Chondrocyte (in vitro differentiated cells): ENCODE results near the gene CMA1. TPM values are rescaled to one million over a fixed set of nuclear protein-coding genes. Genes with fewer than 3 reads are reported as not detected.

Source experiments
- DNase-seq: peaks from one replicate; pipeline ENCODE4 v3.0.0; 2021; ENCODE audit warnings: mixed read lengths, low spot score
- H3K27ac Mint-ChIP-seq: one replicate; pipeline ENCODE4 v1.8.0; 2021; ENCODE audit warnings: mild to moderate bottlenecking, moderate library complexity, mixed read lengths; ENCODE audit not compliant: unreplicated experiment
- H3K27me3 Mint-ChIP-seq: 2 replicates; pipeline ENCODE4 v1.8.0; 2021; ENCODE audit warnings: low read depth, mixed read lengths
- H3K36me3 Mint-ChIP-seq: 2 replicates; pipeline ENCODE4 v1.8.0; 2021; ENCODE audit warnings: low read depth, mixed read lengths
- H3K4me1 Mint-ChIP-seq: 2 replicates; pipeline ENCODE4 v1.8.0; 2021; ENCODE audit warnings: low read depth, mild to moderate bottlenecking, mixed read lengths
- H3K4me3 Mint-ChIP-seq: one replicate; pipeline ENCODE4 v1.8.0; 2021; ENCODE audit warnings: mild to moderate bottlenecking, moderate library complexity, mixed read lengths; ENCODE audit not compliant: unreplicated experiment
- H3K9me3 Mint-ChIP-seq: 2 replicates; pipeline ENCODE4 v1.8.0; 2021; ENCODE audit warnings: low read depth, mixed read lengths
- total RNA-seq: library from RNA; stranded (reverse); gene quantifications from 3 replicates; pipeline ENCODE4 v1.2.1, GENCODE V29; 2021
- TF ChIP-seq, protein P1 (sequence below): fragments of 200-600 bp; sonication (generic); IDR thresholded peaks from 2 replicates; pipeline ENCODE4 v1.5.0; 2021; ENCODE audit warnings: antibody characterized with exemption, mild to moderate bottlenecking, moderate library complexity

The CMA1 gene
- total RNA-seq, 1 donor from 2014 or later = not detected

DNA sequence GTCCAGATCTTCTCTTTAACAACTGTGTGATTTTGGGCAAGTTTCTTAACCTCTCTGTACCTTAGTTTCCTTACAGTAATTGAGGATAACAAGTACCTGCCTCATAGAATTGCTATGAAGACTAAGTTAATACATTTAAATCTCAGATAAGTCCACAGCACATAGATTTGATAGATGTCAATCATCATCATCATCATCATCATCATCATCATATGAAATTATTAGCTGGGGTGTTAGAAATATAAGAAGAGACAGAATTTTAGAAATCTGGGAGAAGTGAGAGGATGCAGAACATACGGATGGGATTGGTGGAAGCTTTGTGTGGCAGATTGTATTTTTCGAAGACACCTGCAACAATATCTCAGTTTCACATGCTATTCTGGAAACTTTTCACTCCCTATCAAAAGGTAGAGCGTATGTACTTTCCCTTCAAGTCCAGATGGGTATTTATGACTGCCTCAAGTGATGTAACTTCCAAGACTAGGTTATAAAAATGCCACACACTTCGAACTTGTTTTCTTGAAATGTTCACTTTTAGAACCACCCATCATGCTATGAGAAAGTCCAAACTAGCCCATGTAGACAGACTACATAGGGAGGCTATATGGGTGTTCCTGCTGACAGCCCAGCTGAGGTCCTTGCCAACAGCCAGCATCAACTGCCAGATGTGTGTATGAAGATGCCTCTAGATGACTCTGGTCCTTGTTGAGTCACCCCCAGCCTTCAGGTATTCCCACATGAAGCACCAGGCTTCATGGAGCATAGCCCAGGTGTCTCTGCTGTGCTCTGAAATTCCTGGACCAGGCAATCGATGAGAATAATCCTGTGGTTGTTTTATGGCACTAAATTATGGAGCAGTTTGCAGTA, 44.8 kb downstream of the CMA1 start:
- no peak overlapping the region for H3K27ac Mint-ChIP-seq
- TF ChIP-seq, protein P1, sequence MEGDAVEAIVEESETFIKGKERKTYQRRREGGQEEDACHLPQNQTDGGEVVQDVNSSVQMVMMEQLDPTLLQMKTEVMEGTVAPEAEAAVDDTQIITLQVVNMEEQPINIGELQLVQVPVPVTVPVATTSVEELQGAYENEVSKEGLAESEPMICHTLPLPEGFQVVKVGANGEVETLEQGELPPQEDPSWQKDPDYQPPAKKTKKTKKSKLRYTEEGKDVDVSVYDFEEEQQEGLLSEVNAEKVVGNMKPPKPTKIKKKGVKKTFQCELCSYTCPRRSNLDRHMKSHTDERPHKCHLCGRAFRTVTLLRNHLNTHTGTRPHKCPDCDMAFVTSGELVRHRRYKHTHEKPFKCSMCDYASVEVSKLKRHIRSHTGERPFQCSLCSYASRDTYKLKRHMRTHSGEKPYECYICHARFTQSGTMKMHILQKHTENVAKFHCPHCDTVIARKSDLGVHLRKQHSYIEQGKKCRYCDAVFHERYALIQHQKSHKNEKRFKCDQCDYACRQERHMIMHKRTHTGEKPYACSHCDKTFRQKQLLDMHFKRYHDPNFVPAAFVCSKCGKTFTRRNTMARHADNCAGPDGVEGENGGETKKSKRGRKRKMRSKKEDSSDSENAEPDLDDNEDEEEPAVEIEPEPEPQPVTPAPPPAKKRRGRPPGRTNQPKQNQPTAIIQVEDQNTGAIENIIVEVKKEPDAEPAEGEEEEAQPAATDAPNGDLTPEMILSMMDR = no peak
- H3K27me3 Mint-ChIP-seq = no peaks in the 10 kb centered on the region
- no peak overlapping the region for H3K4me3 Mint-ChIP-seq
- H3K36me3 Mint-ChIP-seq = peaks cover 2% of the 10 kb centered on the region
- no peak for DNase-seq
- peaks cover 11% of the 10 kb centered on the region for H3K9me3 Mint-ChIP-seq
- H3K4me1 Mint-ChIP-seq = no peaks in the 10 kb centered on the region

DNA sequence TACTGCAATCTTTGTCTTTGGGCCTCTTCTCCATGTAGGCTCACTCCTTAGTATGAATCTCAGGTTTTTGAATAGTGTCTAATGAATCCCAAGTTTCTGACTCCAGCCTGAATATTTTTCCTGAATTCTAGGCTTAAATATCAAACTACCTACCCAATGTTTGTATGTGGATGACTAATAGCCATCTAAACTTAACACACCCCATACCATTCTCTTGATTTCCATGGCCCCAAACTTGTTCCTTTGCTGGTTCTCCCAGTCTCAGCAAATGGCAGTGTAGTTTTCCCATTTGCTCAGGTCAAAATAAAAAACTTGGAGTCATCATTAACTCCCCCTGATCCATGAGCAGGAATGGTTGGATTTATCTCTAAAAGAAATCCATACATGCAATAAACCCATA, 46.7 kb downstream of the CMA1 start:
- no peak for DNase-seq
- Mint-ChIP-seq H3K4me3 (no peak overlapping the region), H3K27me3 (no peaks in the 10 kb centered on the region), H3K9me3 (peaks cover 19% of the 10 kb centered on the region), H3K36me3 (peaks cover 8% of the 10 kb centered on the region), H3K4me1 (no peaks in the 10 kb centered on the region), H3K27ac (no peak overlapping the region)
- TF ChIP-seq, protein P1 = no peak

DNA sequence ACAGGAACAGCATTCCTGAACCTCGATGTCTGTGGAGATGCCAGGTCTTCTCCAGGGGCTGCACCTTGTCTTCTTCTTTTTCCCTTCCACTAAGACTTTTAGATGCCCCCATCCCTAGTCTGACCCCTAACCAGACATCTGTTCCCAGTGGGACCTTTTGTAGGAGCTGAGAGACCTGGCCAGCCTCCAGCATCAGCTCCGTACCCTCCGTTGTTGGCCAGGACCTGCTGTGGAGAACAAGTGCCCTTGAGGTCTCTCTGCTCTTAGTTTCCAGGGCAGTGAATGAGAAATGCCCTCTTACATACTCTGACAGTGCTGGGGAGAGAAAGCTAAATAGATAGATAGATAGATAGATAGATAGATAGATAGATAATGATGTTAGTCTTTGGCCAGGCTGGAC, 48.7 kb downstream of the CMA1 start:
- Mint-ChIP-seq H3K36me3 (peaks cover 13% of the 10 kb centered on the region), H3K27me3 (no peaks in the 10 kb centered on the region), H3K4me1 (no peaks in the 10 kb centered on the region), H3K27ac (no peak overlapping the region), H3K9me3 (peaks cover 19% of the 10 kb centered on the region), H3K4me3 (no peak overlapping the region)
- DNase-seq = no peak
- TF ChIP-seq, protein P1 = no peak

DNA sequence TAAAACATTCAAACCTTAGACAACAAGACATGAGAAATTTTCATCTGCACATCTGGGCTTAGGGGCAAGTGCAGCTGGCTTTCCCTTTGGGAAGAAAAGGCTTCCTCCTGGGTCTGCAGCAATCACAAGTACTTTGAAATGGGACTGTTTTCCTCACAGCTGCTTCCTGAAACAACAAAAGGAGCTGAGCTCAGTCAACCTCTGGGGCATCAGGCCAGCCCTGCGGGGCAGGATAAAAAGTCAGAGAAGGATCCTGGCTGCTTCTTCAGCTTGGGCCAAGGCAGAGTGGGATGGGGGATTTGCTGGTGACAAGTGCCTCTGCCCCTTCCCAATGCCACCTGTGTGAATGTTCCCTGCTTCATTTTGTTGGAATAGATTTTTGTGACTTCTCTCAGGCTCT, 49.3 kb downstream of the CMA1 start:
- no peak overlapping the region for H3K27ac Mint-ChIP-seq
- TF ChIP-seq, protein P1 = no peak
- H3K36me3 Mint-ChIP-seq = peaks cover 18% of the 10 kb centered on the region
- no peak overlapping the region for H3K4me3 Mint-ChIP-seq
- H3K4me1 Mint-ChIP-seq = no peaks in the 10 kb centered on the region
- no peaks in the 10 kb centered on the region for H3K27me3 Mint-ChIP-seq
- DNase-seq = no peak
- peaks cover 25% of the 10 kb centered on the region for H3K9me3 Mint-ChIP-seq

DNA sequence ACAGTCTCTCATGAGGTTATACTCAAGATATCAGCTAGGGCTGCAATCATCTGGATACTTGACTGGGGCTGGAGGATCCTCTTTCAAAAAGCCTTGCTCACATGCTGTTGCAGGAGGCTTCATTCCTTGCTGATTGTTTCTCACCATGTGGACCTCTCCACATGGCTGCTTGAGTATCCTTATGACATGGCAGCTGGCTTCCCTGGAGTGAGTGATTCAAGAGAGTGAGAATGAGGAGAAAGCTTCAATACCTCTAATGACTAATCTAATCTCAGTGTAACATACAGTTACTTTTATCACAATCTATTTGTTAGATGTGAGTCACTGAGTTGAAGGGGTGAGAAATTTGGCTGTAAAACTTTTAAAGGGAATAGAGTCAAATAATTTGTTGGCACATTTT, 51.1 kb downstream of the CMA1 start:
- H3K9me3 Mint-ChIP-seq = peaks cover 30% of the 10 kb centered on the region
- H3K36me3 Mint-ChIP-seq = peaks cover 27% of the 10 kb centered on the region
- no peaks in the 10 kb centered on the region for H3K4me1 Mint-ChIP-seq
- H3K27ac Mint-ChIP-seq = no peak overlapping the region
- DNase-seq = no peak
- H3K27me3 Mint-ChIP-seq = no peaks in the 10 kb centered on the region
- no peak overlapping the region for H3K4me3 Mint-ChIP-seq
- TF ChIP-seq, protein P1 = no peak

Other genes starting within 250 kb of the CMA1 start
- gene TGM1, start 245.1 kb downstream of the CMA1 start, total RNA-seq = 3.2 to 5.0 TPM (median 3.3 TPM) in 3 replicates
- 27.0 to 34.9 TPM (median 27.4 TPM) in 3 replicates for gene RABGGTA, start 236.7 kb downstream of the CMA1 start, total RNA-seq
- gene DHRS1, start 208.5 kb downstream of the CMA1 start, total RNA-seq = 25.6 to 41.4 TPM (median 29.3 TPM) in 3 replicates
- 19.4 to 30.4 TPM (median 20.7 TPM) in 3 replicates for gene NOP9, start 208.4 kb downstream of the CMA1 start, total RNA-seq
- gene CIDEB, start 200.3 kb downstream of the CMA1 start, total RNA-seq = not detected in 3 replicates
- 8.8 to 18.4 TPM (median 9.1 TPM) in 3 replicates for gene LTB4R2, start 198.1 kb downstream of the CMA1 start, total RNA-seq
- 6.1 to 12.0 TPM (median 7.3 TPM) in 3 replicates for gene LTB4R, start 196.8 kb downstream of the CMA1 start, total RNA-seq
- gene ADCY4, start 173.2 kb downstream of the CMA1 start, total RNA-seq = 1.5 to 5.2 TPM (median 3.3 TPM) in 3 replicates
- 0.80 to 1.3 TPM (median 0.90 TPM) in 3 replicates for gene RIPK3, start 168.3 kb downstream of the CMA1 start, total RNA-seq
- gene NFATC4, start 140.1 kb downstream of the CMA1 start, total RNA-seq = 93.4 to 99.2 TPM (median 97.7 TPM) in 3 replicates
- gene NYNRIN, start 109.3 kb downstream of the CMA1 start, total RNA-seq = 20.0 to 32.1 TPM (median 21.0 TPM) in 3 replicates
- 5.2 to 6.1 TPM (median 5.5 TPM) in 3 replicates for gene CBLN3, start 78.6 kb downstream of the CMA1 start, total RNA-seq
- 44.4 to 53.8 TPM (median 53.7 TPM) in 3 replicates for gene KHNYN, start 78.3 kb downstream of the CMA1 start, total RNA-seq
- 34.6 to 52.9 TPM (median 35.3 TPM) in 3 replicates for gene SDR39U1, start 65.5 kb downstream of the CMA1 start, total RNA-seq
- not detected in 3 replicates for gene CTSG, start 68.0 kb upstream of the CMA1 start, total RNA-seq
- gene GZMH, start 101.4 kb upstream of the CMA1 start, total RNA-seq = not detected in 3 replicates
- not detected in 3 replicates for gene GZMB, start 125.9 kb upstream of the CMA1 start, total RNA-seq